Esophagus squamous epithelium (tissue), 4 donors: ENCODE data around the gene SYNE2.

ENCODE experiments used
- POLR2A ChIP-seq, 4 donors: fragments of 450-650 bp; IDR thresholded peaks; one replicate each; pipeline ENCODE4 v1.6.1; 2017; ENCODE audit warnings: antibody characterized with exemption in 4 of 4, mild to moderate bottlenecking in 4 of 4, moderate library complexity in 3 of 4
- TF ChIP-seq, protein P1 (sequence below), 6 experiments: fragments of 450-650 bp in 4 of 6; fragments of 200-600 bp in 2 of 6; sonication (generic) in 2 of 6; IDR thresholded peaks; one replicate each; pipeline ENCODE4 v1.5.1; 2016 to 2019; ENCODE audit warnings: antibody characterized with exemption in 6 of 6, mild to moderate bottlenecking in 4 of 6, moderate library complexity in 4 of 6

DNA sequence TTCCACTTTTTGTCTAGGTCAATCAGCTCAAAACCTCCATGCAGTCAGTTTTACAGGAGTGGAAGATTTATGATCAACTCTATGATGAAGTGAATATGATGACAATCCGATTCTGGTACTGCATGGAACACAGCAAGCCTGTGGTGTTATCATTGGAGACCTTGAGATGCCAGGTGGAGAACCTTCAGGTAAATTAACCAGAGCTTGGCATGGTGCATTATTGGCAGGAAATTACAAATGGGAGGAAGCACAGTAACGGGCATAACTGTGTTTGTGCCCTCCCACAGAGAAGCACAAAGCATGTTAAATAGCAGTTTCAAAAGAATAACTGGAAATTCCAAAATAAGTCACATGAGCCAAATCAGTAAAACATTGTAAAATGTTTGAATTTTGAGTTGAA lies 305.8 kb downstream of the SYNE2 start:
- TF ChIP-seq, protein P1, sequence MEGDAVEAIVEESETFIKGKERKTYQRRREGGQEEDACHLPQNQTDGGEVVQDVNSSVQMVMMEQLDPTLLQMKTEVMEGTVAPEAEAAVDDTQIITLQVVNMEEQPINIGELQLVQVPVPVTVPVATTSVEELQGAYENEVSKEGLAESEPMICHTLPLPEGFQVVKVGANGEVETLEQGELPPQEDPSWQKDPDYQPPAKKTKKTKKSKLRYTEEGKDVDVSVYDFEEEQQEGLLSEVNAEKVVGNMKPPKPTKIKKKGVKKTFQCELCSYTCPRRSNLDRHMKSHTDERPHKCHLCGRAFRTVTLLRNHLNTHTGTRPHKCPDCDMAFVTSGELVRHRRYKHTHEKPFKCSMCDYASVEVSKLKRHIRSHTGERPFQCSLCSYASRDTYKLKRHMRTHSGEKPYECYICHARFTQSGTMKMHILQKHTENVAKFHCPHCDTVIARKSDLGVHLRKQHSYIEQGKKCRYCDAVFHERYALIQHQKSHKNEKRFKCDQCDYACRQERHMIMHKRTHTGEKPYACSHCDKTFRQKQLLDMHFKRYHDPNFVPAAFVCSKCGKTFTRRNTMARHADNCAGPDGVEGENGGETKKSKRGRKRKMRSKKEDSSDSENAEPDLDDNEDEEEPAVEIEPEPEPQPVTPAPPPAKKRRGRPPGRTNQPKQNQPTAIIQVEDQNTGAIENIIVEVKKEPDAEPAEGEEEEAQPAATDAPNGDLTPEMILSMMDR (IDR thresholded peaks at IDR 0.05), result no peak
- no peak for TF ChIP-seq POLR2A (IDR thresholded peaks at IDR 0.05)
